Panc1 (cell line): ENCODE measurements around the gene MAGI2. TPM values are rescaled to one million over a fixed set of nuclear protein-coding genes. Genes with fewer than 3 reads are reported as not detected.

Experiments used
- ATAC-seq: fragments of 200-7000 bp; cut with Tn5 transposase; 2 replicates; pipeline ENCODE4 v1.9.1; 2020; ENCODE audit warnings: mild to moderate bottlenecking, moderate library complexity
- BruUV-seq: library from RNA; stranded (reverse); fragments of 400-500 nt; replicated peaks from 2 replicates; lab custom pipeline; 2021; lab: Mats Ljungman, UMichigan
- CTCF ChIA-PET: fragments of 300-600 bp; sonication (Branson Sonifier 250); formaldehyde crosslinking; loops from one replicate; lab custom pipeline; 2022; ENCODE audit warnings: antibody characterized with exemption; lab: Charles Lee
- POLR2A ChIA-PET: fragments of 300-600 bp; sonication (Branson Sonifier 250); formaldehyde crosslinking; loops from one replicate; lab custom pipeline; 2022; ENCODE audit warnings: antibody characterized with exemption; lab: Charles Lee
- DNase-seq: peaks from one replicate; pipeline ENCODE4 v3.0.0-alpha.2; 2010; ENCODE audit warnings: low read depth, low spot score
- H3K27ac ChIP-seq: 2 replicates; pipeline ENCODE4 v1.5.1; 2011; ENCODE audit warnings: mild to moderate bottlenecking, low read length, inconsistent platforms
- H3K27me3 ChIP-seq: fragments of 200-500 bp; sonication (Bioruptor generic); 2 replicates; pipeline ENCODE4 v1.6.0; 2014; ENCODE audit warnings: low read length, inconsistent platforms; ENCODE audit not compliant: control insufficient read depth, insufficient read depth
- H3K36me3 ChIP-seq: fragments of 200-500 bp; sonication (Bioruptor generic); 2 replicates; pipeline ENCODE4 v1.5.1; 2014; ENCODE audit warnings: inconsistent platforms, mild to moderate bottlenecking, low read length, moderate library complexity; ENCODE audit not compliant: control insufficient read depth, insufficient read depth
- H3K4me1 ChIP-seq: 2 replicates; pipeline ENCODE4 v1.5.1; 2011; ENCODE audit warnings: inconsistent platforms, mild to moderate bottlenecking, low read length, moderate library complexity; ENCODE audit not compliant: control insufficient read depth, insufficient read depth
- H3K4me3 ChIP-seq, 2 experiments: 2 replicates each; pipeline ENCODE4 v1.5.1; 2011 to 2012; ENCODE audit warnings: low read depth in 2 of 2, low read length in 2 of 2, mild to moderate bottlenecking in 2 of 2, inconsistent platforms in 1 of 2, moderate library complexity in 1 of 2
- H3K9me3 ChIP-seq: fragments of 200-500 bp; sonication (Bioruptor generic); 2 replicates; pipeline ENCODE4 v1.5.1; 2014; ENCODE audit warnings: low read depth, mild to moderate bottlenecking, inconsistent platforms, low read length, moderate library complexity; ENCODE audit not compliant: control insufficient read depth, insufficient read depth
- CTCF ChIP-seq: fragments of 450-650 bp; IDR thresholded peaks from 2 replicates; pipeline ENCODE4 v1.5.1; 2017; ENCODE audit warnings: mild to moderate bottlenecking
- POLR2AphosphoS5 ChIP-seq: IDR thresholded peaks from 2 replicates; pipeline ENCODE4 v1.6.1; 2012; ENCODE audit warnings: mild to moderate bottlenecking, low read depth, low read length, moderate library complexity
- REST ChIP-seq, 2 experiments: IDR thresholded peaks; 2 replicates each; pipeline ENCODE4 v1.6.1; 2011 to 2012; ENCODE audit warnings: low read depth in 2 of 2, control low read depth in 1 of 2, low read length in 1 of 2, mild to moderate bottlenecking in 1 of 2, moderate library complexity in 1 of 2; ENCODE audit not compliant: insufficient read depth in 1 of 2
- SIN3A ChIP-seq: IDR thresholded peaks from 2 replicates; pipeline ENCODE4 v1.6.1; 2012; ENCODE audit warnings: low read depth, mild to moderate bottlenecking, low read length, moderate library complexity, borderline replicate concordance; ENCODE audit not compliant: insufficient read depth
- TCF7L2 ChIP-seq: IDR thresholded peaks from 2 replicates; pipeline ENCODE4 v1.6.1; 2011; ENCODE audit warnings: mild to moderate bottlenecking, low read depth, low read length, inconsistent platforms
- in situ Hi-C: cut with HindIII; loops from 2 replicates; pipeline ENCODE4 v1.10.0; 2016; ENCODE audit warnings: low sequenced_read_pairs, low pct_unique_long_range_greater_than_20kb
- intact Hi-C: fragments of 100-400 bp; cut with micrococcal nuclease; formaldehyde crosslinking; loops from one replicate; pipeline ENCODE4 v1.10.0; 2022; ENCODE audit not compliant: unreplicated experiment
- total RNA-seq: library from RNA; stranded (reverse); gene quantifications from one replicate; pipeline ENCODE4 v1.2.1, GENCODE V29; 2021; ENCODE audit not compliant: unreplicated experiment

The MAGI2 gene
- total RNA-seq, 1 experiment from 2014 or later: 5.4 TPM

GRCh38 chr7:78417180-78417853 is 1036.2 kb downstream of the MAGI2 start:
- Histone ChIP-seq H3K36me3 (no peaks in the 10 kb centered on the region), H3K4me1 (no peaks in the 10 kb centered on the region), H3K27ac (no peak overlapping the region), H3K9me3 (no peaks in the 10 kb centered on the region), H3K27me3 (peaks cover 13% of the 10 kb centered on the region), H3K4me3 (no peak overlapping the region)
- in situ Hi-C loops (no loop called here), intact Hi-C loops (no loop called here)
- TF ChIP-seq POLR2AphosphoS5 (no peak), CTCF (no peak), REST (IDR thresholded peaks at IDR 0.05; ENCODE audit: insufficient read depth in 1 of 2, low read depth in 2 of 2, low read length in 1 of 2) (no peak), TCF7L2 (no peak)
- no TSS peak for BruUV-seq
- DNase-seq (no peak), ATAC-seq (no peak)
- ChIA-PET POLR2A (no interaction called here), CTCF (no interaction called here)

GRCh38 chr7:78413568-78413967 is 1039.9 kb downstream of the MAGI2 start:
- no peaks in the 10 kb centered on the region for H3K9me3 ChIP-seq
- H3K4me3 ChIP-seq: no peak overlapping the region
- peaks cover 23% of the 10 kb centered on the region for H3K27me3 ChIP-seq
- in situ Hi-C loops: no loop called here
- no peak overlapping the region for H3K27ac ChIP-seq
- intact Hi-C loops: no loop called here
- POLR2A ChIA-PET: interaction anchor here (0.6 kb wide), 1 partner anchor 18 kb away, joined by 4 read pairs; no protein-coding TSS in a partner anchor
- BruUV-seq: no TSS peak
- no peak for TF ChIP-seq POLR2AphosphoS5
- TF ChIP-seq REST (IDR thresholded peaks at IDR 0.05; ENCODE audit: insufficient read depth in 1 of 2, low read depth in 2 of 2, low read length in 1 of 2): no peak
- TF ChIP-seq CTCF: no peak
- TF ChIP-seq TCF7L2: no peak
- no peak for TF ChIP-seq SIN3A
- no peak for ATAC-seq
- no peak for DNase-seq
- CTCF ChIA-PET: no interaction called here
- no peaks in the 10 kb centered on the region for H3K36me3 ChIP-seq
- no peaks in the 10 kb centered on the region for H3K4me1 ChIP-seq
